Activated gamma-delta T cell treated with anti-CD3 and anti-CD28 coated beads, Interleukin-2, amount 50 U/mL, for 16 hours (primary cell): ENCODE results near the gene PTPN22.

Experiments used
- DNase-seq: peaks from one replicate; pipeline ENCODE4 v3.0.0-alpha.2; 2020; ENCODE audit warnings: low read depth

Gene PTPN22

DNA sequence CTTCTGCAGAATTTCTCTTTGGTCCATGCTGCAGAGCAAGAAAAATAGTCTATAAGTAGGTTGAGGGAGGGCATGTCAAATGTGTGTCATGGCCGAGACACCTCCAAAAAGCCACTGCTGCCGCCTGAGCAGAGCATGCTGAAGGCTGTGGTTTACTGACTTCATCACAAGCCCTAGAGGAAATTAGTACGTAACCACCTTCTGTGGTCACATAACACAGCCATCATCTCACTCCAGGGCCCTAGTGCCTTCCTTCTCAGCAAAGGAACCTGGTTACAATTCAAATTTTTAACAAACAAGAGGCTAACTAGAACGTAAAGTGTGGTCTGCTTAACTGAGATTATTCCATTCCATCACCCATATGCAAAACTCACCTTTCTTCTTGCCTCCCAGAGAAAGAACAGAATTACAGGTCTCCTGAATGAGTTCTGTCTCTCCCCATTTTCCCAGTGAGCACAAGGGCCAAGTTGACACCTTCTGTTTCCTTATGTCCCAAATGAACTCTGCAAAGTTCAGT lies at the start of gene PTPN22:
PTPN22 (minus strand) TSS at position 116 of the 517 bp plus-strand sequence.
- DNase-seq, result peak; percentile 70

DNA sequence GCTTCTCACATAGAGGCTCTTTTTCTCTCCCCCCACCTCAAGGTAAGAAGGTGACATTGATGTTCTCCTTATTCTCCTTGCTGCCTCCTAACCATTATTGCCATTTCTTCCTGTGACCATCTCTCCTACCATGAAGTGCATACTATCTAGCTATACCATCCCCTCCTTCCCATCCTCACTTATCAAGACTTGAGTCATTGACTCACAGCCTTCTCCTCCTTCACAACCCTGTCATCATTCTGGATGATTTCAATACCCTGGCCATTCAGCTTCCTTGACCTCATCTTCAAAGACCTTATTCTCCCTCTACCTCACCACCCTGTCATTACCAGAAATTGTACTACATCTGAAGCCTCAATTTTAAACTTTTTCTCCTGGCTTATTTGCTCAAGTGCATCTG lies 46.7 kb upstream of the PTPN22 start:
- no peak for DNase-seq

DNA sequence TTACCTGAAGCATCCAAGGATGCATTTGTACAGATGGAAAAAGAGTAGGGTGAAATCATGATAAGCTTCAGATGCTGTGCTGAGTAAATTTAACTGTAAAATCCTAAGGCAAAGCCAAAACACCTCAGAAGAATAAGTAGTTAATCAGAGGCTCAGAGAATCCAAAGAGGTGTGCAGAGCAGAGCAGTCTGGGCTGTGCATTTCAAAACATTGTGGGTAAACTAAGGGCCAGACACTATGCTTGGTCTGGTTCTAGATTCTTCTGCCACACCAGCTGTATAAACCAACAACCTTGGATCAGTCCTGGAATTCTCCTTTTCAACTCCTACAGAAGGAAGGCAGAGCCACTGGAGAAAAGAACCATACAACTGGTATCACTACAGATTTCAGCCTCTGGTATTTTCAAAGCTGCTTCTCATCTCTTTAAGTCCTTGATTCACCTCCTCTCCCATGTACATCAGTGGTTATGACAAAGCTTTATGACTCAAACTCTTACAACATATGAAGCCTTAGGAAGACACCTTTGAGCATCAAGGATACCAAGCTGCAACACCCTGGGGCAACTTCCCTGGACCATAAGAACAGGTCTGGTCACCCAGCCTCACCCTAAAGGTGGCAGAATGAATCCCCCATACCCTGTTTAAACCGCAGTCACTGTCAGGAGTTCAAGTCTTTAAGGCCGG lies 46.0 kb upstream of the PTPN22 start:
- no peak for DNase-seq

DNA sequence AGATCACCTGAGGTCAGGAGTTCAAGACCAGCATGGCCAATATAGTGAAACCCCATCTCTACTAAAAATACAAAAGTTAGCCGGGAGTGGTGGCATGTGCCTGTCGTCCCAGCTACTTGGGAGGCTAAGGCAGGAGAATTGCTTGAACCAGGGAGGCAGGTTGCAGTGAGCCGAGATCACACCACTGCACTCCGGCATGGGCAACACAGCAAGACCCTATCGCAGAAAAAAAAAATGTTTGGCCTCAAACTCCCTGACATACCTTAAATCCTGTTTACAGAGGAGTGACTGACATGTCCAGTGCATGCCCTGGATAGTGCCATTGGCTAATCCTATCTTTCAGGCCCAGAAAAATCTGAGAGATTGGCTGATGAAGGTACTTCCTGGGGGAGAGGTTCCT lies 45.5 kb upstream of the PTPN22 start:
- DNase-seq, result no peak

DNA sequence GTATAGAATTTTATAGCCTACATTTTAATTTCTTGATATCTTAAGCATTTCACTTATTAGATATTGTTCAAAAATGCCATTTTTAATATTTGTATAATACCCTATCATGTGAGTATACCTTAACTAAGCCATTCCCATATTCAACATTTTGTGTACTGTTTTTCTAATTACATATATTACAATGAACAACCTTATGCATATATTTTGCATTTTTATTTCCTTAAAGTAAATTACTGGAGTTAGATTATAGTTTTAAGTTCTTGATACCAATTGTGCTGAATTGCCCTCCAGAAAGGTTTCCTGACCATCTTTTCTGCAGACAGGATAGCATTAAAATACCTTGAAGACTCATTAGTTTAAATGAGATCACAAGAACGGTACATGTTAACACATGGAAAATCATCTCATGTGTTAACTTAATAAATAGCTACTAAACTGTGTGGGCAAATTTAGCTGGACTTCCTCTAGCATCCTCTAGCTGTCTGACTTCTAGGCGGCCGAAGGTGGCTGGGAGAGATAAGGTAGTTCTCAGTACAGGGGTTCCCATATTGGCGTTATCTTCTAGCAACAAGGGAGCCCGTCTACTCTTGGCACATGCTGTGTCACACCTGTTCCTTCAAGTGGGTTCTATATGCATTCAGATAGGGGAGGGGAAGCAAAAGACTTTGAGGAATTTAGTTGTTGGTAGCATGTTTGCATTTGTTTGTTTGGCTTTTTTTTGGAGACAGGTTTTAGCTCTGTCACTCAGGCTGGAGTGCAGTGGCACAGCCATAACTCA lies 42.6 kb upstream of the PTPN22 start:
- DNase-seq, result no peak

DNA sequence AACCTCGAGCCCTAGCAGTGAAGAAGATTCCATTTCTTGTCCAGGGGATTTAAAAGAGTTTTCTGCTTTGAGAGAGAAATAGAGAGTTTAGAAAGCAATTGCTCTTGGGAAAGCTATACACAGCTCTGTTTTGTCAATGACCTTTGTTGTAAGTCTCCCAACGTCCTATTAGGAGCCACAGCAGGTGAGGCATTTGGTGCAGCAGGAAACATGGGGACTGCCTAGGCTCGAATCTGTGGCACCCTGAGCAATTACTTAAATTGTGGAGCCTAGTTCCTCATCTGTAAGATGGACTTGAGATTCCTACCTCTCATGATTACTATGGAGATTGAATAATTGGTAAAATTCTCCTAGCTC lies 41.8 kb upstream of the PTPN22 start:
- no peak for DNase-seq

DNA sequence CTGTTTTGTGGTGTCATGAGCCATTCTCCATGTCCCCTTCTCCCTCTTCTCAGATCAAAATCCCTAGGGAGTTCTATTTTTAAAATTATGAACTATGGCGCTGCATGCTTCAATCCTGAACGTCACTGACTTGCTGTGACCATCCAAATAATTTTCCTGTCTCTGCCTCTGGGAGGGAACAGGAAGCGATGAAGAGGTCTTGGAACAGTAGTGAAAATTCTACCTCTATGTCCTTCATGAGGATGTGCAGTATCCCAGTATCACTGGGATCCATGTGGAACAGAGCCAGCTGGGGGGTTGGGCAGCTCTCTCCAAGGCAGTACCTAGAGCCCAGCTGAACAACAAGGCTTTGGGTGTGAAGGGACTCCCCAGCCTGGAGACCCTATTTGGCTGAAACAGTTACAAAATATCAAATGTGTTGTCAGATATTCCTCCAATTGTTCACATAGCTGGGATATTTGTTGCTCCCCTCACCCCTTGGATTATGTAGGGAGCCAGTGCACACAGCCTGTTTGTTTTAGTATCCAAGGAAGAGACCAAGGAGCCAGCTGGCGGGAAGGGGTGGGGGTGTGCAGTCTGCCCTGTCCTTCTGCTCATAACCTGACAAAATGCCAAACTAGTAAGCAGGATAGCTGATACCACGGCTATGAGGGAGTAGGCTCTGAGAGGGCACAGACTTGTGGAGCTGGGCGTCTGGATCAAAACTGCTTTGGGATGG lies 41.2 kb upstream of the PTPN22 start:
- no peak for DNase-seq

DNA sequence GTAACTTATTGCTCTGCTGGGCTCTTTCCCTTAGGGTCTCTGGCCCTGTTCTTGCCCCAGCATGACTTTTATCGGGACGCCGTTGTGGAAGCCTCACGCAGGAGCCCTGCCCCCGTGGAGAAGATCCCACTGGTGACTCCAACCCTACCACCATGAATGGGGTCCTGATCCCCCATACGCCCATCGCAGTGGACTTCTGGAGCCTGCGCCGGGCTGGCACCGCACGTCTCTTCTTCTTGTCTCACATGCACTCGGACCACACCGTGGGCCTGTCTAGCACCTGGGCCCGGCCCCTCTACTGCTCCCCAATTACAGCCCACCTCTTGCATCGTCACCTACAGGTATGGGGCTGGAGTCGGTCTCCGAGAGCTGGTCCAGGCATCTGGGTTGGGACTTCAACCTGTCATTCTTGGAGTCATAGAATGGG lies 33.9 kb upstream of the PTPN22 start:
- DNase-seq, result peak; percentile 3

DNA sequence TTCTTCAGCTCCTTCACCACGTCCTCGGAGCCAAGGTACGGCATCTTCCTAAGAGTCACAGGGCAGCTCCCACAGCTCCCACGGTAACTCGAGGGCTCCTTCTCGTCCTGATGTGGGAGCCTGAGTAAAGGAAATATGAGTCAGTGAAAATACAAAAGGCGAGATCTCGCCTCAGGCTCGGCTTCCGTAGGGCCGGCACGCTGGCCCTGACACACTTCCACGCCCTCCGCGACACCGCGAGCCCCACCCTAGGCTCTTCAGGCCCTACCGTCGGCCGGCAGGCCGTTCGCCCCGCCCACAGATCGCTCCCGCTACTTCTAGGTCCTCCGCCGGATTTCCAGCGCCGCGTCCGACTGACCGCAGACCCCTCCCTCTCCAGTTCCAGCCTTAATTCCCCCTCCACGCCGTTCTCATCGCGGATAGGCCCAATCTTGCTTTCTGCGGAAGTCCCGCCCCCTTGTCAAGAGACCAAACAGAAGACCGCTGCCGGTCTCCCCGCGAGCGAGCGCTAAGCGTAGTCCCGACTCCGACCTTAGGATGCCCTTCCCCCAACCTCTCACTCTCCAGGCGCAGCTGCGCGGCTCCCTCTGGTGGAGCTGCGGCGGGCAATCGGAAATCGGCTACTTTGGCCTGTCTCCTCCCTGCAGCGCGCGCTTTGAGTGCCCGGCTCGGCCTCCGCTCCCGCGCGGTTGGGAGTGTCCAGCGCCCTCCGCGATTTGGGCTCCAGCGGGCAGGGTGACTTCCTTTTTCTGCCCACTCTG lies 33.3 kb upstream of the PTPN22 start, which contains the start of the genes AP4B1 and DCLRE1B:
AP4B1 (minus strand) TSS at position 126 of the 761 bp plus-strand sequence; CDS start at position 44, 82 bp downstream.
DCLRE1B (plus strand) TSS at position 653 of the 761 bp plus-strand sequence. CDS start 261 bp downstream, outside the sequence.
- DNase-seq, result peak; percentile 94

DNA sequence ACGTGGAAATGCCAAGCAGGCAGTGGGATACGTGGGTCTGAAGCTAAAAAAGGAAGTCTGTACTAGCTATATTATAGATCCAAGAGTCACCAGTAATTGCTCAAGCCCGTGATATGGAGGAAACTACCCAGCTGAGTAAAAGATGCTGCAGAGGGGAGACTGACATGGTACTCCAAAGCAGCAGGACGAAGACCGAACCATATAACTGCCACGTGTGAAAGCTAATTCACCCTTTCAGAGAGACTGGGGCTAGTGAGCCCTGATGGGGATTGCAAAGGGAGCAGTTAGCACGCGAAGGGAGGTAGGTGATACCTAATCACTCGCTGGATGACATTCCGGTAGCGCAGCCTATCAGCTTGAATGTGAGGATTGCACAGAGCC lies 32.8 kb upstream of the PTPN22 start:
- no peak for DNase-seq

DNA sequence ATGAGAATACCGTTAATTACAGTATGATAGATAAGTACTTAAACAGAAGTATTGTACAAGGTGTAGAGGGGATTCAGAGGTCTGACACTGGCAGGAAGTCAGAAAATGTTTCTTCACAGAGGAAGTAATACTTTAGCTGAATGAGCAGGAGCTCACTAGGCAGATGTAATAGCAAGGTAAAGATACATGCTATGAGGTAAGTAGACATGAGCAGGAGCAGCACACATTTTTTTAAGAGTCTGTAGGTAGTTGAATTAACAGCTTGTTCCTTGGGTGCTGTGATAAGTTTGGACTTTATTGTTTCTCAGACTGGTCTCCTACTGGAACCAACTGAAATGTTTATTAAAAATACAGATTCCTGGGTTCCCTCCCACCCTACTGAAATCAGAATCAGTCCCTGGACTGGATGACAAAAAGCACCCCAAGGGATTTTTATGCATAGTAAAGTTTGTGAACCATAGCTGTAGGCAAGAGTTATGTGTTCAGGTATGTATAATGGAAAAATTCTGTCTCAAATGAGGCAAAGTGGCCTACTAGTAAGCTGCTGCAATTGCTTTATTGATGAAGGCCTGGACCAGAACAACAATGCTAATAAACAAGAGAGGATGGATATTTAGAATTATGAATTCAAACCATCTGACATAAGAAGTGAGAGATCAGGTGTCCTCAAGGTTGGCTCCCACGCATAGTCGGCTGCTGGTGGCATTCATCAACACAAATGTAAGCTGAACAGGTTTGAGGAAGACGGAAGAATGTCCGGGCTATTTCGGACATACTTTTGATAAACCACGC lies 32.2 kb upstream of the PTPN22 start:
- no peak for DNase-seq

DNA sequence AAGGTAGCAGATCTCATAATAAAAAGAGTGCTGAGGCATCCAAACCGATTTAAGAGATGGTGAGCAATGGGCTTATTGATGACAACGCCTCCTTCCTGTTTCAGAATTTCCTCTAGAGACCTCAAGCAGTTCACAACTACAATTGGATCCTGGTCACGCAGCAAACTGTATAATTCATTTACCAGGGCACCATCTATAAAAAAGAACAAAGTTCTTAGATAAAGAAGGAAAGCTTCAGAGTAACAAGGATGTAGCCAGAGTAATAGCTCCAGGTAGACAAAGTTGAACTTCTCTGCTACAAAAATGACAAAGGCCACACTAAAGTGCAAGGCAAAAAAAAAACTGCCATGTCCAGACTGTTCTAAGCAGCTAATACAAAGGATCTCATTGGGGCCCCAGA lies 29.7 kb upstream of the PTPN22 start:
- DNase-seq, result no peak

DNA sequence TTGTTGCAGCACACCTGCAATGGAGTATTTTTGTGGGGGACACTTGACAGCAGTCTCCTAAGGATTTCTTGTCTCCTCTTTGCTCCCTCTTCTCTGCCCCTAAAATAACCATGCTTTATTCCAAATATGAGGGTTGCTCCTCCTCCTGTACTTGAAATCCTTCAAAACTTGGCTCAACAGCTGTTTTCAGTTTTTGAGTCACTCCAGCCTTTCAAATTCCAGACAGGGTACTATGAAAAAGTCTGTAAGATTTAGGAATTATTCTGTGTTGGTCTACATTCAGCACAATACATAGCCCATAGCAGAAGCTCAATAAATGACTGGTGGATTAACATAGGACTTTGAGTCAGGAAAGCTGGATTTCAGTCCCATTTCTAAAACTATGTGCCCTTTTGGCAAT lies 27.6 kb upstream of the PTPN22 start:
- no peak for DNase-seq

DNA sequence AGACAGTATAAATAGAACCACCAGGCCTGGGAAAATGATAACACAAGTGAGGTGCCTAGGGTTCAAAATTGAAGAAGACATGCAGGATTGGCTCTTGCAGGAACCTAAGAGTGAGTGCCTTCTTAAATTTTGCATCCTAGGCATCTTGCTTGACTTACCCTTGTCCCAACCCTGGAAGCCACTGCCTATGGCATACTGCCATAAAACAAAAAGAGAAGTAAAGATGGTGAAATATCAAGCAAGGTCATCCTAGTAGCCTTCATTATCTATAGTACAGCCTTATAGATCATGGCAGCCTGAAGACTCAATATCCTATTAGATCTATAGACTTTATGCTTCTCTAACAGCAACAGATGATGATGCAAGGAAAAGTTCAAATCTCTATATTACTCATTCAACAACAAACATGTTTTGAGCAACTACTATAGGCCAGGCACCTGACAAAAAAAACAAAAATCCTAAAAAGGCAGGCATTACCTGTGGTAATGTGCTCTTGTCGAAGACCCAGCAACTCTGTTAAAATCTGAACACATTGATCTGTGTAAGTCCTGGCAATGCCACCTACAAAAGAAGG lies 26.8 kb upstream of the PTPN22 start:
- DNase-seq, result no peak

DNA sequence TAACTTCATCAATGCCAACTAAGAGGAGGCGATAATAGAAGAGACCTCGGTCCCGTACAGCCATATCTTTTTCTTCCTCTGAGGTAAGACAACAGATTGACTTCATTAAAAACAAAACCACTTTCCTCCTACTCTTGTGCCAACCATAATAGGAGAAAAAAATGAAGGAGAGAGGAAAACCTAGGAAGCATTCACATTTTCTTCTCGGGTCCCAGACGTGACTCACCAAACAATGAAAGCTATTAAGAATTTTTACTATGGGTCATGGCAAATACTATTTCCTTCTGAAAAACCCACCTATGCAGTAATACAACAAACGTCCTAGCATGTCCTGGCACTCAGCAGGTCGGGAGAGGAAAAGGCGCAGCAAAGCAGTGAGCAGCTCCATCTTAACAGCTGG lies 24.4 kb upstream of the PTPN22 start:
- no peak for DNase-seq

DNA sequence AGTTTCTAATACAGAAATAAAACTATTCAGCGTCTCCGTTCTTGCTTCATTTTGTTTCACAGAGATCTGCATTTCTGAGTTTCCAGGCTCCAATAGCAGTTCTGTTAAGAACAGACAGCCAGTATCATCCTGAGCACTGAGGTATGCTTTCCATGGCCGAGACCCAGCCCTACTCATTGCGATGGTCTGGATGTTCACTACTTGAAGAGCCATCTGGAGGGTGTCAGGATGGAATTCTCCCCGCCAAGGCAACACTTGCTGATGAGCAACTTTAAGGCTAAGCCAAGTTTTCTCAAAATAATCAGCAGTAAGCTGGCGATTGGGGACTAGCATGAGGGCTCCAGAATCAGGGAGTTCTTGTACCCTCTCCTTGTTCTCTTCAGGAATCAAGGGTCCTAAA lies 23.6 kb upstream of the PTPN22 start:
- DNase-seq, result no peak

DNA sequence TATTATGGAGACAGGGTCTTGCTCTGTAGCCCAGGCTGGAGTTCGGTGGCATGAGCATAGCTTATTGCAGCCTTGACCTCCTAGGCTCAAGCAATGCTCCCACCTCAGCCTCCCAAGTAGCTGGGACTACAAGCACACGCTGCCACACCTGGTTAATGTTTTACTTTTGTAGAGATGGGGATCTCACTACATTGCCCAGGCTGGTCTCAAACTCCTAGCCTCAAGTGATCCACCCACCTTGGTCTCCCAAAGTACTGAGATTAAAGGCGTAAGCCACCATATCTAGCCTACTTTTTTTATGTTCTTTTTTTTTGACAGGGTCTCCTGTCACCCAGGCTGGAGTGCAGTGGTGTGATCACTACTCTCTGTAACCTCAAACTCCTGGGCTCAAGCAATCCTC lies 21.8 kb upstream of the PTPN22 start:
- DNase-seq, result no peak

DNA sequence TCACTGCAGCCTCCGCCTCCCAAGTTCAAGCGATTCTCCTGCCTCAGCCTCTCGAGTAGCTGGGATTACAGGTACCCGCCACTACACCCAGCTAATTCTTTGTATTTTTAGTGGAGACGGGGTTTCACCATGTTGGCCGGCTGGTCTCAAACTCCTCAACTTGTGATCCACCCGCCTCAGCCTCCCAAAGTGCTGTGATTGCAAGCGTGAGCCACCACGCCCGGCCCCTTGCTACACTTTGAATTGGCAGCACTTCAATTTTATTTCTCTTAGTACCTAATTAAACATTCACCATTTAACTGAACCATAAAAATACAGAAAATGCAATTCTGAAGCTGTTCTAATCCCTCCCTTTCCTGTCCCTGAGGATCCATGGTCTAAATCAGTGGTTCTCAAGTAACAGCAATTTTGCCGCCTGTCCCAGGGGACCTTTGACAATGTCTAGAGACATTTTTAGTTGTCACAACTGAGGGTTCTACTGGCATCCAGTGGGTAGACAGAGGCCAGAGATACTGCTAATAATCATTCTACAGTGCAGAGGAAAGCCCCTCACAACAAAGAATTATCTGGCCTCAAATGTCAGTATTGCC lies 20.2 kb upstream of the PTPN22 start:
- no peak for DNase-seq

DNA sequence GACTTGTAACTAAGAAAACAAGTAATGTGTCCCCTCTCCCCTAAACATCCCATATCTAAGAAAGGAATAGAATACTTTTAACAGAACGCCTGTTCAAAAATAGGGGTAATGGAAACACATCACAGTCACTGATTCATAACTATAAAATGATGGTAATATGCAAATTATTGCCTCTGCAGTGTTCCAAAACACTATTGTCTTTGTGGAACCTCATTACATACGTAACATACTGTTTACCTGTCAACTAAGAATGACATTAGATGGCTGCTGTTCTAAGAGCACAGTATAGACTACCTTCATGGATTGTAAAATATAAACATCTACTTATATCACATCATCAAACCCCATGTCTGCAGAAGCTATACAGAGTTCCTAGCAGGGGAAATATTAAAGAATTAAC lies 19.3 kb upstream of the PTPN22 start:
- DNase-seq, result no peak
